ENCODE data around the gene MAGEB3. TPM values are rescaled to one million over a fixed set of nuclear protein-coding genes. Genes with fewer than 3 reads are reported as not detected.

MAGEB3 gene
- total RNA-seq, 1 donor from 2014 or later, result not detected

- DNase-seq (ENCODE audit: low spot score), result no peak
- Mint-ChIP-seq H3K4me3 (ENCODE audit: low read depth) (no peak within 1 kb of the TSS), H3K27ac (no peak within 1 kb of the TSS), H3K9me3 (no peaks in the 10 kb centered on the region), H3K36me3 (ENCODE audit: low read depth) (no peaks in the 10 kb centered on the region), H3K4me1 (ENCODE audit: low read depth) (no peaks in the 10 kb centered on the region), H3K27me3 (ENCODE audit: low read depth) (no peaks in the 10 kb centered on the region)
- intact Hi-C loops (cut with micrococcal nuclease), result no loop called here
These were observed 11.4 kb downstream of the MAGEB3 start, which contains the start of gene MAGEB4 for GRCh38 chrX:30241724-30242415. MAGEB4 (plus strand) TSS chrX:30242000; CDS start chrX:30242136, 136 bp downstream.

GRCh38 chrX:30246769-30247489, 16.5 kb downstream of the MAGEB3 start, which contains the start of gene MAGEB1:
MAGEB1 (plus strand) TSS chrX:30247146; CDS start chrX:30250494, 3,348 bp downstream.
- Mint-ChIP-seq H3K36me3 (ENCODE audit: low read depth) (no peaks in the 10 kb centered on the region), H3K27ac (no peak within 1 kb of the TSS), H3K4me3 (ENCODE audit: low read depth) (no peak within 1 kb of the TSS), H3K9me3 (no peaks in the 10 kb centered on the region), H3K27me3 (ENCODE audit: low read depth) (no peaks in the 10 kb centered on the region), H3K4me1 (ENCODE audit: low read depth) (no peaks in the 10 kb centered on the region)
- intact Hi-C loops (cut with micrococcal nuclease), result no loop called here
- DNase-seq (ENCODE audit: low spot score), result no peak

GRCh38 chrX:30248854-30249253, 18.4 kb downstream of the MAGEB3 start:
- Mint-ChIP-seq H3K27ac (no peak overlapping the region), H3K4me1 (ENCODE audit: low read depth) (no peaks in the 10 kb centered on the region), H3K9me3 (no peaks in the 10 kb centered on the region), H3K4me3 (ENCODE audit: low read depth) (no peak overlapping the region), H3K36me3 (ENCODE audit: low read depth) (no peaks in the 10 kb centered on the region), H3K27me3 (ENCODE audit: low read depth) (no peaks in the 10 kb centered on the region)
- intact Hi-C loops (cut with micrococcal nuclease), result no loop called here
- no peak for DNase-seq (ENCODE audit: low spot score)

- no peak overlapping the region for H3K27ac Mint-ChIP-seq
- DNase-seq (ENCODE audit: low spot score), result no peak
- H3K9me3 Mint-ChIP-seq, result no peaks in the 10 kb centered on the region
- no peak overlapping the region for H3K4me3 Mint-ChIP-seq (ENCODE audit: low read depth)
- H3K4me1 Mint-ChIP-seq (ENCODE audit: low read depth), result no peaks in the 10 kb centered on the region
- H3K27me3 Mint-ChIP-seq (ENCODE audit: low read depth), result no peaks in the 10 kb centered on the region
- no peaks in the 10 kb centered on the region for H3K36me3 Mint-ChIP-seq (ENCODE audit: low read depth)
- intact Hi-C loops (cut with micrococcal nuclease), result no loop called here
These were observed 22.8 kb downstream of the MAGEB3 start for GRCh38 chrX:30253257-30253656.

- Mint-ChIP-seq H3K27ac (no peak overlapping the region), H3K9me3 (no peaks in the 10 kb centered on the region), H3K4me3 (ENCODE audit: low read depth) (no peak overlapping the region), H3K27me3 (ENCODE audit: low read depth) (peaks cover 1% of the 10 kb centered on the region), H3K4me1 (ENCODE audit: low read depth) (no peaks in the 10 kb centered on the region), H3K36me3 (ENCODE audit: low read depth) (no peaks in the 10 kb centered on the region)
- intact Hi-C loops (cut with micrococcal nuclease), result no loop called here
- no peak for DNase-seq (ENCODE audit: low spot score)
These were observed 29.5 kb downstream of the MAGEB3 start for GRCh38 chrX:30259927-30260326.

GRCh38 chrX:30261012-30261411, 30.6 kb downstream of the MAGEB3 start:
- intact Hi-C loops (cut with micrococcal nuclease), result no loop called here
- DNase-seq (ENCODE audit: low spot score), result no peak
- Mint-ChIP-seq H3K36me3 (ENCODE audit: low read depth) (no peaks in the 10 kb centered on the region), H3K27ac (no peak overlapping the region), H3K27me3 (ENCODE audit: low read depth) (peaks cover 5% of the 10 kb centered on the region), H3K9me3 (no peaks in the 10 kb centered on the region), H3K4me3 (ENCODE audit: low read depth) (no peak overlapping the region), H3K4me1 (ENCODE audit: low read depth) (no peaks in the 10 kb centered on the region)

GRCh38 chrX:30262763-30263162, 32.3 kb downstream of the MAGEB3 start:
- intact Hi-C loops (cut with micrococcal nuclease), result no loop called here
- H3K4me1 Mint-ChIP-seq (ENCODE audit: low read depth), result no peaks in the 10 kb centered on the region
- no peaks in the 10 kb centered on the region for H3K9me3 Mint-ChIP-seq
- H3K4me3 Mint-ChIP-seq (ENCODE audit: low read depth), result no peak overlapping the region
- no peaks in the 10 kb centered on the region for H3K36me3 Mint-ChIP-seq (ENCODE audit: low read depth)
- DNase-seq (ENCODE audit: low spot score), result no peak
- H3K27me3 Mint-ChIP-seq (ENCODE audit: low read depth), result peaks cover 5% of the 10 kb centered on the region
- H3K27ac Mint-ChIP-seq, result no peak overlapping the region

GRCh38 chrX:30270639-30271038, 40.2 kb downstream of the MAGEB3 start:
- DNase-seq (ENCODE audit: low spot score), result no peak
- intact Hi-C loops (cut with micrococcal nuclease), result loop anchor here (10.0 kb wide), 1 partner anchor 234 kb away; no protein-coding TSS in a partner anchor
- Mint-ChIP-seq H3K9me3 (no peaks in the 10 kb centered on the region), H3K27ac (no peak overlapping the region), H3K4me3 (ENCODE audit: low read depth) (no peak overlapping the region), H3K4me1 (ENCODE audit: low read depth) (no peaks in the 10 kb centered on the region), H3K36me3 (ENCODE audit: low read depth) (no peaks in the 10 kb centered on the region), H3K27me3 (ENCODE audit: low read depth) (peaks cover 3% of the 10 kb centered on the region)

- peaks cover 1% of the 10 kb centered on the region for H3K27me3 Mint-ChIP-seq (ENCODE audit: low read depth)
- intact Hi-C loops (cut with micrococcal nuclease), result loop anchor here (10.0 kb wide), 1 partner anchor 229 kb away; no protein-coding TSS in a partner anchor
- no peak for DNase-seq (ENCODE audit: low spot score)
- no peak overlapping the region for H3K4me3 Mint-ChIP-seq (ENCODE audit: low read depth)
- H3K9me3 Mint-ChIP-seq, result no peaks in the 10 kb centered on the region
- H3K27ac Mint-ChIP-seq, result no peak overlapping the region
- H3K4me1 Mint-ChIP-seq (ENCODE audit: low read depth), result peaks cover 5% of the 10 kb centered on the region
- no peaks in the 10 kb centered on the region for H3K36me3 Mint-ChIP-seq (ENCODE audit: low read depth)
These were observed 45.0 kb downstream of the MAGEB3 start for GRCh38 chrX:30275498-30275897.

- intact Hi-C loops (cut with micrococcal nuclease), result loop anchor here (10.0 kb wide), 1 partner anchor 226 kb away; no protein-coding TSS in a partner anchor
- peaks cover 5% of the 10 kb centered on the region for H3K4me1 Mint-ChIP-seq (ENCODE audit: low read depth)
- H3K9me3 Mint-ChIP-seq, result no peaks in the 10 kb centered on the region
- H3K4me3 Mint-ChIP-seq (ENCODE audit: low read depth), result no peak overlapping the region
- no peak for DNase-seq (ENCODE audit: low spot score)
- H3K27me3 Mint-ChIP-seq (ENCODE audit: low read depth), result peaks cover 1% of the 10 kb centered on the region
- H3K36me3 Mint-ChIP-seq (ENCODE audit: low read depth), result no peaks in the 10 kb centered on the region
- H3K27ac Mint-ChIP-seq, result no peak overlapping the region
These were observed 47.9 kb downstream of the MAGEB3 start for GRCh38 chrX:30278365-30278764.

- Mint-ChIP-seq H3K4me3 (ENCODE audit: low read depth) (no peak overlapping the region), H3K27me3 (ENCODE audit: low read depth) (no peaks in the 10 kb centered on the region), H3K9me3 (no peaks in the 10 kb centered on the region), H3K4me1 (ENCODE audit: low read depth) (peaks cover 7% of the 10 kb centered on the region), H3K36me3 (ENCODE audit: low read depth) (no peaks in the 10 kb centered on the region), H3K27ac (no peak overlapping the region)
- intact Hi-C loops (cut with micrococcal nuclease), result no loop called here
- no peak for DNase-seq (ENCODE audit: low spot score)
These were observed 50.0 kb downstream of the MAGEB3 start for GRCh38 chrX:30280428-30280827.

GRCh38 chrX:30282527-30282926, 52.1 kb downstream of the MAGEB3 start:
- DNase-seq (ENCODE audit: low spot score), result no peak
- Mint-ChIP-seq H3K9me3 (no peaks in the 10 kb centered on the region), H3K4me3 (ENCODE audit: low read depth) (no peak overlapping the region), H3K4me1 (ENCODE audit: low read depth) (peaks cover 7% of the 10 kb centered on the region), H3K27me3 (ENCODE audit: low read depth) (no peaks in the 10 kb centered on the region), H3K36me3 (ENCODE audit: low read depth) (no peaks in the 10 kb centered on the region), H3K27ac (no peak overlapping the region)
- intact Hi-C loops (cut with micrococcal nuclease), result no loop called here
